ENCODE data around the gene TOP3A. TPM values are rescaled to one million over a fixed set of nuclear protein-coding genes. Genes with fewer than 3 reads are reported as not detected.
A peak's percentile ranks its signal among the peaks of the same experiment; 100 is the strongest.
"Not testable (repeated sequence)": the region's sequence is repeated elsewhere in the genome, so short reads cannot be mapped to it uniquely, and the experiment has no call there.

The TOP3A gene
- total RNA-seq, 1 experiment from 2014 or later, result 31.8 TPM

GRCh38 chr17:18326572-18326971 lies 11.8 kb upstream of the TOP3A start:
- DNase-seq (ENCODE audit: low read depth, low spot score), result no peak
- in situ Hi-C loops (cut with HindIII; ENCODE audit: low pct_unique_long_range_greater_than_20kb, low sequenced_read_pairs), result no loop called here

GRCh38 chr17:18326039-18326438 lies 11.2 kb upstream of the TOP3A start:
- in situ Hi-C loops (cut with HindIII; ENCODE audit: low pct_unique_long_range_greater_than_20kb, low sequenced_read_pairs), result no loop called here

GRCh38 chr17:18324140-18325050 lies 9.6 kb upstream of the TOP3A start:
- in situ Hi-C loops (cut with HindIII; ENCODE audit: low pct_unique_long_range_greater_than_20kb, low sequenced_read_pairs), result no loop called here
- no peak for DNase-seq (ENCODE audit: low read depth, low spot score)

More at GRCh38 chr17:18326039-18326438, 11.2 kb upstream of the TOP3A start:
- DNase-seq (ENCODE audit: low read depth, low spot score), result no peak

GRCh38 chr17:18323507-18324139 lies 8.8 kb upstream of the TOP3A start:
- in situ Hi-C loops (cut with HindIII; ENCODE audit: low pct_unique_long_range_greater_than_20kb, low sequenced_read_pairs), result no loop called here
- no peak for DNase-seq (ENCODE audit: low read depth, low spot score)

GRCh38 chr17:18323007-18323406 lies 8.2 kb upstream of the TOP3A start:
- peak; percentile 19 for DNase-seq (ENCODE audit: low read depth, low spot score)
- in situ Hi-C loops (cut with HindIII; ENCODE audit: low pct_unique_long_range_greater_than_20kb, low sequenced_read_pairs), result no loop called here

- in situ Hi-C loops (cut with HindIII; ENCODE audit: low pct_unique_long_range_greater_than_20kb, low sequenced_read_pairs), result no loop called here
- DNase-seq (ENCODE audit: low read depth, low spot score), result no peak
These were observed 7.7 kb upstream of the TOP3A start for GRCh38 chr17:18322522-18322921.

- DNase-seq (ENCODE audit: low read depth, low spot score), result peak; percentile 57
- in situ Hi-C loops (cut with HindIII; ENCODE audit: low pct_unique_long_range_greater_than_20kb, low sequenced_read_pairs), result no loop called here
These were observed 6.5 kb upstream of the TOP3A start for GRCh38 chr17:18321309-18321708.

- in situ Hi-C loops (cut with HindIII; ENCODE audit: low pct_unique_long_range_greater_than_20kb, low sequenced_read_pairs), result no loop called here
- DNase-seq (ENCODE audit: low read depth, low spot score), result no peak
These were observed 5.5 kb upstream of the TOP3A start for GRCh38 chr17:18320301-18320700.

GRCh38 chr17:18319604-18320256 lies 4.9 kb upstream of the TOP3A start:
- DNase-seq (ENCODE audit: low read depth, low spot score), result peak; percentile 65

GRCh38 chr17:18318771-18319450 lies 4.1 kb upstream of the TOP3A start:
- in situ Hi-C loops (cut with HindIII; ENCODE audit: low pct_unique_long_range_greater_than_20kb, low sequenced_read_pairs), result no loop called here
- DNase-seq (ENCODE audit: low read depth, low spot score), result no peak

More at GRCh38 chr17:18319604-18320256, 4.9 kb upstream of the TOP3A start:
- in situ Hi-C loops (cut with HindIII; ENCODE audit: low pct_unique_long_range_greater_than_20kb, low sequenced_read_pairs), result no loop called here

GRCh38 chr17:18318117-18318516 lies 3.3 kb upstream of the TOP3A start:
- in situ Hi-C loops (cut with HindIII; ENCODE audit: low pct_unique_long_range_greater_than_20kb, low sequenced_read_pairs), result no loop called here
- no peak for DNase-seq (ENCODE audit: low read depth, low spot score)

GRCh38 chr17:18315961-18316360 lies 1.2 kb upstream of the TOP3A start:
- in situ Hi-C loops (cut with HindIII; ENCODE audit: low pct_unique_long_range_greater_than_20kb, low sequenced_read_pairs), result no loop called here
- no peak for DNase-seq (ENCODE audit: low read depth, low spot score)

- in situ Hi-C loops (cut with HindIII; ENCODE audit: low pct_unique_long_range_greater_than_20kb, low sequenced_read_pairs), result no loop called here
These were observed 748 bp upstream of the TOP3A start for GRCh38 chr17:18315562-18315922.

GRCh38 chr17:18314059-18314730 lies 599 bp downstream of the TOP3A start:
- peak; percentile 8 for DNase-seq (ENCODE audit: low read depth, low spot score)
- in situ Hi-C loops (cut with HindIII; ENCODE audit: low pct_unique_long_range_greater_than_20kb, low sequenced_read_pairs), result no loop called here

More at GRCh38 chr17:18315562-18315922, 748 bp upstream of the TOP3A start:
- DNase-seq (ENCODE audit: low read depth, low spot score), result no peak

GRCh38 chr17:18309202-18309601 lies 5.6 kb downstream of the TOP3A start:
- in situ Hi-C loops (cut with HindIII; ENCODE audit: low pct_unique_long_range_greater_than_20kb, low sequenced_read_pairs), result no loop called here
- no peak for DNase-seq (ENCODE audit: low read depth, low spot score)

- in situ Hi-C loops (cut with HindIII; ENCODE audit: low pct_unique_long_range_greater_than_20kb, low sequenced_read_pairs); DNase-seq (ENCODE audit: low read depth, low spot score): not testable (repeated sequence)
These were observed 11.6 kb downstream of the TOP3A start for GRCh38 chr17:18303206-18303605.

- no peak for DNase-seq (ENCODE audit: low read depth, low spot score)
- in situ Hi-C loops (cut with HindIII; ENCODE audit: low pct_unique_long_range_greater_than_20kb, low sequenced_read_pairs), result no loop called here
These were observed 13.9 kb downstream of the TOP3A start for GRCh38 chr17:18300725-18301480.

Data from SK-MEL-5 (cell line).